ENCODE data around the gene MAPKAPK3.

MAPKAPK3 gene

GRCh38 chr3:50587806-50588758, 28.9 kb upstream of the MAPKAPK3 start:
- DNase-seq: peak; percentile 50

DNA sequence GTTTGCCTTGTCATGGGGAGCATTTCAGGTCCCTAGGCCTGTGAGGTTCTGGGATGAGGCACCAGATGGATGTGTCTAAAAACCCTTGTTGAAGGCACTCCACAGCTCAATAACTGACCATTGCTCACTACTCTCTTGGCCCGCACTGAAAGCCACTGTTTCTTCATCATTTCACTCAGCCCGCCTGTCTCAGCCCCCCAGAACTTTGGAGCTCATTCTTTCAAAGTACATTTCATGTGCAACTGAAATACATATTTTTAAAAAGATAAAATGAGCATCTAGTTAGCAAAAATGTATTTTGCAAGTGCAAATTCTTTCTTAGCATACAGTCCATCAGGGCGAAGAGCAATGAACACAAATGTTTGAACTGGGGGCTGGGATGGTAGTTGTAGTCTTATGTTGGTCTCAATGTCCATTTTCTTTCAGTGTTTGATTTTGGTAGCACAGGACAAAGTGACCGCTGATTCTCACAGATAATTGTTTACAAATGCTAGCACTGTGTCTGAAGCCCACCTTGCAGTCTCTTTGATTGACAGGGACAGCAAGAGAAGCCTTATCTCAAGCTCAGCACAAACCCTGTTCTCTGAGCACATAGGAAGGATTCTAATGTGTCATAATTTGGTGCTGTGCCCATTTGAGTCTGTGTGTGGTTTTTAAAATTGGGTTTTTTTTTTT, 28.1 kb upstream of the MAPKAPK3 start:
- peak; percentile 92 for DNase-seq

GRCh38 chr3:50591196-50591741, 25.7 kb upstream of the MAPKAPK3 start:
- DNase-seq: no peak

DNA sequence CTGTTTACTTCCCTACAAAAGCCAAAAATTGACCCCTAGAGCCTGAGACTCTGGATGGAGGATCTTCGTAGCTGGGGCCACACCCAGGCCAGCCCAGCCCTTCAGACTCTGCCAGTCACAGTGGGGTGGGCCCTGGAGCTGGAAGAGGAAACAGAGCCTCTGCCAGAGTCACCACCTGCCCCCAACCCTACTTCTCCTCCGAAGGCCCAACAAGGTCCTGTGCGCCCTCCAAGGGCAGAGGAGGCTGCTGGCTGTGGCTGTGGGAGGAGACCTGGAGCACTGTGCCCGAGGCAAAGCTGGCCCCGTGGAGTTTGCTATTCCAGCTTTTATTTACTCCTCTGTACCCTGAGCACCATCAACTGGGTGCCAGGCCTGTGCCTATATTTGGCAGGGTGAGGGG, 24.4 kb upstream of the MAPKAPK3 start:
- DNase-seq: peak; percentile 83

GRCh38 chr3:50594253-50594785, 22.6 kb upstream of the MAPKAPK3 start:
- DNase-seq: peak; percentile 52

GRCh38 chr3:50599115-50599715, 17.7 kb upstream of the MAPKAPK3 start:
- DNase-seq: no peak

- DNase-seq: no peak
Observed at GRCh38 chr3:50599716-50600118, 17.2 kb upstream of the MAPKAPK3 start.

- peak; percentile 72 for DNase-seq
Observed at GRCh38 chr3:50600141-50600753, 16.7 kb upstream of the MAPKAPK3 start.

DNA sequence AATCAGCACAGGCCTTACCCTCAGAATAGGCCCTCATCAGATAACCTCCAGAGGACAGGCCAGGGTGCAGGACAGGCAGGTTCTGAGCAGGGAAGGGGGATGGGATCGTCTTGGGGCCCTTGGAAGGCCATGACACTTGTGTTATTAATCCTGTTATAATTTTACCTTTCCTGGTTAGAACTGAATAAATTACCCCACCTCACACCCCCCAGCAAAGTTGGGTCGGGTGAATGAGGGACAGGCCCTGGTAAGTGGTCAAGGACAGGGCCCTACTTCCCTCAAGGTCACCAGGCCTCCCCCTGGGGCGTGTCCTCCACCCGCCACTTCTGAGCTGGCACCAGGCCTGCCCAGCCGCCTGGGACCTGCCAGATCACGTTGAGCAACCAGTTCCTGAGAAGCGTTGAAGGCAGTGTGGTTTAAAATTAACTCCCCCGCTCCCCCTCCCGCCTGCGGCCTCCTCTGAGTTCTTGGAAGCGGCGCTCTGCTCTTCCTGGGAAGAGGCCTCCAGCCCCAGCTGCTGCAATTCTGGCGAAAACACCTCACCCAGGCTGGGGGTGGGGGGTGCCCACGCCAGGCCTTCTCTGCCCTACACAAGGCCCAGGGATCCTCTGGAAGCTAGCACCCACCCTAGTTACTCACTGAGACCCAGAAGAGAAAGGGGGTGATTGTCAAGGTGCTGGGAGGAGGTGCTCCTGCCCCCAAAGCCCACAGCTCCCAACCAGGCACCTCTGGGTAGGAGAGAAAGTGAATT, 15.9 kb upstream of the MAPKAPK3 start:
- peak; percentile 98 for DNase-seq

DNA sequence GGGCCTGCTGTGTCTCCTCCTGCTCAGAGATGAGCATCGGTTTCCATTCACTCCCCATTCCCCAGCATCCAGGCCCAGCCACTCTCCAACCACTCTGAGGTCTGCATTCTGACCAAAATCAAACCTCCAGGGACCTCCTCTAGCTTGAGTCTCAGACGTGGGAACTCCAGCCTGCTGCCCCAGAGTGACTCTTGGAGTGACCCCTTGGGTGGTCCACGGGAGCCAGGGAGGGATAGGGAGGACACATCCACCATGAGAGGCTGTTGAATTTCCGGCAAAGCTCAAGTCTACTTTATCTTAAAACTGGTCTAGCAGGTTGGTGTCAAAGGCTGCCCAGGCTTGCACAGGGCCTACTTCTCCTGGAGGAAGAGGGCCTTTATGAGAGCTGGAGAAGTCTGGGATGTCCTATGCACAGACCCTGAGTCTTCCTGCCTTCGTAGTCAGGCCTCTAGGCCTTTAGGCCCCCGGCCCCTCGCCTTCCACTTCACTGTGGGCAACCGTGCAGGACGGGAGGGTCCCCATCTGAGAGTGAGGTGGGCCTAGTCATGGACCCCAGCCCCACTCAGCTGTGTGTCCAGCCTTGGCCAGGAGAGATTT, 14.3 kb upstream of the MAPKAPK3 start:
- no peak for DNase-seq

- no peak for DNase-seq
Observed at GRCh38 chr3:50603261-50604109, 13.5 kb upstream of the MAPKAPK3 start.

DNA sequence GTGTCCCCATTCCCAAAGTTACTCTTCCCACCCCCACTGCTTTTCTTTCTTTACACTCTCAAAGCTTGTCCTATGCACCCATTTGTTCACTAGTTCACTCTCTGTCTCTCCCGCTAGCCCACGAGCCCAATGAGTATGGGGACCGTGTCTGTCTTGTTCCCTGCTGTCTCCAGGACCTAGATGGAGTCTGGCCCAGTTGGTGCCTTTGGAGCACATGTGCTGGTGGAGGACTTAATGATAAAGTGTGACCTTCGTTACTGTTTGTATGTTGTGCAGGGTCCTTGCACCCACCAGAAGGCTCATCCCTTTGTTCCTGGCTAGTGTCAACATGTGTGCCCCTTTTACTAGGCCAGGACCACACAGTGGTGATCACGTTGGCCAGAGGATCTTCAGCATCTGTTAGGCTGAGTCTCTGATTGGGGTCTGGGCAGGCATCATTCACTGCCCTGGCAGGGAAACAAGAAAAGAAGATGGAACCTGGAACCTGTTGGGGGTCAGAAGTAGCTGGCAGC, 12.8 kb upstream of the MAPKAPK3 start:
- DNase-seq: no peak

GRCh38 chr3:50604628-50605588, 12.0 kb upstream of the MAPKAPK3 start:
- peak; percentile 57 for DNase-seq

GRCh38 chr3:50605901-50606326, 11.0 kb upstream of the MAPKAPK3 start:
- DNase-seq: peak; percentile 44

- no peak for DNase-seq
Observed at GRCh38 chr3:50606596-50606995, 10.4 kb upstream of the MAPKAPK3 start.

DNA sequence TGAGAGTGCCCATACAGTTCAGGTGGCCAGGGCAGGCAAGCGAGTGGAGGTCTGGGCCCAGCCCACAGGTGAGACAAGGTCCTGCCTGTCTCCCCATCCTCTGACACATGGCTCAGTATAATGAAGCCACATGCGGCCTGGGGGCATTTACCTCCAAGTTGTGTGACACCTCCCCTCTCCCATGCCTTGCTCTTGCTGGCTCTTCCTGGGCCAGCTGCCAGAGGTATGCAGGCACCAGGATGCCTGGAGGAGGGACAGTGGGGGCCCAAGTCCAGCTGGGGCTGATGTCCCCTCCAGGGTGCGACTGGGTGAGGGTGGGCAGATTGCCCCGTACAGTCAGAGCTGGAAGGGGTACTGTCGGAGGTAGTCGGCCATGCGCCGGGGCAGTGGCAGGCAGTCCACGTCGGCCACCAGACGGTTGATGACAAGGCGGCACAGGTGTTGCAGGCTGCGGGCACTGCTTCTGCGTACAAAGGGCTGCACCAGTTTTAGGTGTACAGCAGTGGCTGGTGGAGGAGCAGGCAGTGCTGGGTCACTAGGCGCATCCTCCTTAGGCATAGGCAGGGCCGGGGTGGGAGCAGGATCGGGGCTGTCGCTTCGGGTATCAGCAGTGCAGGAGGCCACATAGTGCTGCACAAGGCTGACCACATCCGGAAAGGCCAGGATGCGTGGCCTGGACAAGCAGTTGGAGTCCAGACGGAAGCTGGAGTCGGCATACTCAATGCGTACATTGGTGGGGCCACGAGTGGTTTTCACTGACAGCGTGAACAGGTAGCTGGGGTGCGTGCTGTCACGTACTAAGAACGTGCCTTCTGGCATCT, 9.5 kb upstream of the MAPKAPK3 start:
- no peak for DNase-seq

GRCh38 chr3:50608278-50608677, 8.7 kb upstream of the MAPKAPK3 start:
- no peak for DNase-seq

Measured in hematopoietic multipotent progenitor cell treated with erythropoietin and hydrocortisone succinate and interleukin-3 and kit ligand, for 6 days (in vitro differentiated cells).